Measurements from ENCODE around the gene FAM13A.
"Not testable (repeated sequence)": the region's sequence is repeated elsewhere in the genome, so short reads cannot be mapped to it uniquely, and the experiment has no call there.

Gene FAM13A

DNA sequence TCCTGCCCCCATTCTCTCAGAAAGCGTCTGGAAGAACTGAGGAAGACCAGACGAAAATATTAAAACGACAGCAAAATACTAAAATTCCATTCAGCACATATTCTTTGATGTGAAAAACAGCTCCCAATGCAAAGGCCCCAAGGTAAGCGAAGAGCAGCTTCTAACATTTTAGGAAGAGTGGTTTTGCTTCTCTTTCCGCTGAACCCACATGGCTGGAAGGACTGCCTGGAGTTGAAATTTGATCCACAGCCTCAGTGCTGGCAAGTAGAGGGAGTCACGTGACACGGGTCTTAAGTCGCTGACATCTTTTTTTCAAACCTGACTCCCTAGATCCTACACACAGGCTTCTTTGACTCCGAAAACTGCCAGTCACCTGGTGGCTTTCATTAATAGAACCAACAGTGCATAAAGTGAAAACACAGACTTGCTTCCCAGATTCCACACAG lies at the start of gene FAM13A:
TSS of gene FAM13A (minus strand) at position 233 of the 446 bp plus-strand sequence. CDS start at position 12, 221 bp downstream.
- DNase-seq (ENCODE audit: low read depth), result no peak

- DNase-seq (ENCODE audit: low read depth), result no peak
These were observed 48.7 kb upstream of the FAM13A start for GRCh38 chr4:89105726-89106125.

- DNase-seq (ENCODE audit: low read depth), result no peak
These were observed 44.5 kb upstream of the FAM13A start for GRCh38 chr4:89101256-89102161.

- DNase-seq (ENCODE audit: low read depth), result no peak
These were observed 43.9 kb upstream of the FAM13A start for GRCh38 chr4:89100853-89101252.

- no peak for DNase-seq (ENCODE audit: low read depth)
These were observed 42.5 kb upstream of the FAM13A start for GRCh38 chr4:89099471-89099870.

GRCh38 chr4:89099034-89099433 lies 42.0 kb upstream of the FAM13A start:
- DNase-seq (ENCODE audit: low read depth), result no peak

GRCh38 chr4:89078300-89078699 lies 21.3 kb upstream of the FAM13A start:
- DNase-seq (ENCODE audit: low read depth), result no peak

GRCh38 chr4:89077761-89078160 lies 20.8 kb upstream of the FAM13A start:
- no peak for DNase-seq (ENCODE audit: low read depth)

GRCh38 chr4:89072921-89073320 lies 15.9 kb upstream of the FAM13A start:
- DNase-seq (ENCODE audit: low read depth), result no peak

GRCh38 chr4:89071311-89071710 lies 14.3 kb upstream of the FAM13A start:
- DNase-seq (ENCODE audit: low read depth), result no peak

DNA sequence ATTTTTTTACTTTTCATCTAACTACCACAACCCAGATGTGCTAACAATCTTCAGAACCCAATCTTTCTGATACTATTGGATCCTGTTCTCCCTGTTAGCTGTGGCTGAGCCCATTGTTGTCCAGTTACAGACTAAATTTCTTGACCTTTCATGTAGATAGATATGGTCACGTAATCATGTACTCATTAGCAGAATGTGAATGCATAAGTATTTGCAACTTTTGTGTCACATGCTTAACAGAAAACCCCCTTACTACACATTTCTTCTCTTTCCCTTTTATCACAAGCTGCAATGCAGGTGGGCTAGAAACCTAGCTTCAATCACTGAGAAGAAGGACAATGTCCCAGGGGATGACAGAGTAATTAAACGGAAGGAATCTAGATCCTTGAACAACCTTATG lies 13.1 kb upstream of the FAM13A start:
- no peak for DNase-seq (ENCODE audit: low read depth)

DNA sequence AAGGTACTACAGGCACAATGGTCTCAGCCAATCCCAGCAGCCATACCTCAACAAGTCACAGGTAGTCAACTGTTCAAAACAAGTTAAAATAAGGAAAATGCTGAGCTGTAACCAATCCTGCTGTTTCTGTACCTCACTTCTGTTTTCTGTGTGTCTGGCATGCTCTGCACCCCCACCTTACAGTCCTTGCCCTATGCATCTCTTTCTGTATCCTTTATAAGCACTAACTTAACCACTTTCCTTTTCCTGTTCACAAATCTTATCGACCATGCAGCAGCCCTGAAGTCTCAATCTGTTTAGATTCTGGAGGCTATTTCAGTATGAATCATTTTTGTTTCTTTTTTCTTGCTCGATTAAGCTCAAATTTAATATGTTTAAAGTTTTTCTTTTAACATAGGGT lies 12.5 kb upstream of the FAM13A start:
- no peak for DNase-seq (ENCODE audit: low read depth)

GRCh38 chr4:89067417-89067816 lies 10.4 kb upstream of the FAM13A start:
- no peak for DNase-seq (ENCODE audit: low read depth)

DNA sequence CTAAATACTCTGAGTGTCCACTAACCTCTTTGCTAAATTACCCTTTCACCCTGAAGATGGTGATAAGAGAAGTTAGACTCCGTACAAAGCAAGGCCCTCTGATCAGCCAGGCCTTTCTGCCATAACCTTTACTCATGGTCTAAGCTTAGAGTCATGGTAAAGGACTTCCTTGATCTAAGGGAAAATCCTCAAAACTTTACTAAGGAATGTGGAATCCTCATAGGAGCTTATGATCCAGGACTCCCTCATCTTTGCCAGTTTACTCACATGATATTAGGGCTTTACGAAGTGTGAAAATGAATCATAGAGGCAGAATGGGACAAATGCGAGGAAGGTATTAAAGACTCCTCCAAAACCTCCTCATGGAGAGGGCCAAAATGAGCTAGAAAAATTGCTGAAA lies 7.9 kb upstream of the FAM13A start:
- no peak for DNase-seq (ENCODE audit: low read depth)

DNA sequence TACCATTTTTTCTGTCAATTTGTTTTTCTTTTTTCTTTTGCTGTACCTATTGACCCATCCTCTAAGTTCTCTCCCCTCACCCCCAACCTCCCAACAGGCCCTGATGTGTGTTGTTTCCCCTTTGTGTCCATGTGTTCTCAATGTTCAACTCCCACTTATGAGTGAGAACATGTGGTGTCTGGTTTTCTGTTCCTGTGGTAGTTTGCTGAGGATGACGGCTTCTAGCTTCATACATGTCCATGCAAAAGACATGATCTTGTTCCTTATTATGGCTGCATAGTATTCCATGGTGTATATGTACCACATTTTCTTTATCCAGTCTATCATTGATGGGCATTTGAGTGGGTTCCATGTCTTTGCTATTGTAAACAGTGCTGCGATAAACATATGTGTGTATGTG lies 859 bp upstream of the FAM13A start:
- not testable (repeated sequence) for DNase-seq (ENCODE audit: low read depth)

GRCh38 chr4:89056292-89056952 lies 563 bp downstream of the FAM13A start:
- no peak for DNase-seq (ENCODE audit: low read depth)

GRCh38 chr4:89055157-89056080 lies 1.6 kb downstream of the FAM13A start:
- DNase-seq (ENCODE audit: low read depth), result no peak

DNA sequence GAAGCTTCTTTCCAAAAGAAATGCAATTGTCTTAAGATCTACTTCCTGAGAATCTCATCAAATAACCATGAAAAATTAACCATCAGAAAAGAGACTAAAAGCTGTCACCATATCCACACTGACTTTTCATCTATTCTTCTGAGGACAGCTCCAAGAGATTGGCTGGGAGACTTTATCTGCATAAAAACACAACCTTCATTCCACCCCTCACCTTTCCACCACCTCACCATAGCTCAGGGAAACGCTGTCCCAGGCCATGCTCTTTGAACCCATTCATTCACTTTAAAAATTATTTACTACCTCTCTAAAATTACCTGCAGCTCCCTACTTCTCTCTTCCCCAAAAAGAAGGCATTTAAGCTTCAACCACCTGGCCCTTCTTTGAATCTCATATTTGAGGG lies 2.4 kb downstream of the FAM13A start:
- DNase-seq (ENCODE audit: low read depth), result no peak

GRCh38 chr4:89049853-89050252 lies 7.1 kb downstream of the FAM13A start:
- DNase-seq (ENCODE audit: low read depth), result no peak

DNA sequence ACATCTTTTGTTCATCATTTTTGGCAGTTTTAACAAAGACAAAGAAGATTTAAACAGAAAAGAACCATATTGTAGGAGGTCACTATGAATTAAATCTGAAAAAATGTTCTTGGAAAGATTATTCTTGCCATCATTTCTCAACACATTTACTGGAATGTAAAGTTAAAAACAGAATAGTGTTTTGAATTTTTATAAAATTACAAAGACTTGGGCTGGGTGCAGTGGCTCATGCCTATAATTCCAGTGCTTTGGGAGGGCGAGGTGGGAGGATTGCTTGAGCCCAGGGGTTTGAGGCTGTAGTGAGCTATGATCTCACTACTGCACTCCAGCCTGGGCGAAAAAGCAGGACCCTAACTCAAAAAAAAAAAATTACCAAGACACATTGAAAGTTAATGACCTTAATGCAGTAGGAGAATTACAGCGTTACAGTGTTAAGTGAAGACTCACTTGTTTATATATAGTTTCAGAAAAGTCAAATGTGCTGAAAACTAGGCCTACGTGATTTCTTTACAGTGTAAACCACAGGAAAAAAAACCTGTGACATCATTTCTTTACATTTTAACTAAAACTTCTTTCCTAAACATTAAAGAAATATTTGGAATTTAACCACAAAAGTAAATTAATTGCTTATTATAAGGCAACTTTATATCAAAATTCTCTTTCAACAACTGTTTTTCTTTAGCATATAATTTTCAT lies 7.9 kb downstream of the FAM13A start:
- no peak for DNase-seq (ENCODE audit: low read depth)

DNA sequence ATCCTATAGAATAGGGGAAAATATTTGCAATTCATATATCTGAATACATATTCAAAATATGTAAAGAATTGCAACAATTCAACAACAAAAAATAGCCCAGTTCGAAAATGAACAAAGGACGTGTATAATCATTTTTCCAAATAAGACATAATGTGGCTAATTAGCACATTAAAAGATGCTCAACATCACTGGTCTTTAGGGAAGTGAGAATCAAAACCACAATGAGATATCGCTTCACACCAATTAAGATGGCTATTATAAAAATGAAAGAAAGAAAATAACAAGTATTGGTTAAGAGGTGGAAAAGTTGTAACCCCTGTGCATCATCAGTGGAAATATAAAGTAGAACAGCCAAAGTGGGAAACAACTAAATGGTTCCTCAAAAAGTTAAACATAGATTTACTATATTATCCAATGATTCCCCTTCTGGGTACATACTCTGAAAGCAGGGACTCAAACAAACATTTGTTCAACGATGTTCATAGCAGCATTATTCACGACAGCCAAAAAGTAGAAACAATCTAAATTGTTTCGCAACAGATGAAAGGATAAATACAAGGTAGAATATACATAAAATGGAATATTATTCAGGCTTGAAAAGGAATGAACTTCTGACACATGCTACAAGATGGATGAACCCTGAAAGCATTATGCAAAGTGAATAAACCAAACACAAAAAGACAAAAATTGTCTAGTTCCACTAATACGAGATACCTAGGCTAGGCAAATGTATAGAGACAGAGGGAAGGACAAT lies 12.7 kb downstream of the FAM13A start:
- no peak for DNase-seq (ENCODE audit: low read depth)
